ENCODE data around the gene RIC8B.

The RIC8B gene

GRCh38 chr12:106866426-106867080 lies 92.1 kb downstream of the RIC8B start:
- DNase-seq (ENCODE audit: low read depth) = peak; percentile 41
- no peak overlapping the region for H3K4me3 ChIP-seq (ENCODE audit: low read depth, low read length)
- TF ChIP-seq CTCF (conservative IDR thresholded peaks at IDR 0.05; ENCODE audit: low read depth, low read length) = no peak

- DNase-seq (ENCODE audit: low read depth) = no peak
- H3K4me3 ChIP-seq (ENCODE audit: low read depth, low read length) = no peak overlapping the region
- TF ChIP-seq CTCF (conservative IDR thresholded peaks at IDR 0.05; ENCODE audit: low read depth, low read length) = no peak
Measured at GRCh38 chr12:106867651-106868050, 93.2 kb downstream of the RIC8B start.

GRCh38 chr12:106868982-106869700 lies 94.7 kb downstream of the RIC8B start:
- DNase-seq (ENCODE audit: low read depth) = no peak
- no peak for TF ChIP-seq CTCF (conservative IDR thresholded peaks at IDR 0.05; ENCODE audit: low read depth, low read length)
- no peak overlapping the region for H3K4me3 ChIP-seq (ENCODE audit: low read depth, low read length)

- no peak for TF ChIP-seq CTCF (conservative IDR thresholded peaks at IDR 0.05; ENCODE audit: low read depth, low read length)
- no peak for DNase-seq (ENCODE audit: low read depth)
- H3K4me3 ChIP-seq (ENCODE audit: low read depth, low read length) = no peak overlapping the region
Measured at GRCh38 chr12:106870116-106870515, 95.6 kb downstream of the RIC8B start.

- DNase-seq (ENCODE audit: low read depth) = peak; percentile 29
- no peak for TF ChIP-seq CTCF (conservative IDR thresholded peaks at IDR 0.05; ENCODE audit: low read depth, low read length)
- H3K4me3 ChIP-seq (ENCODE audit: low read depth, low read length) = no peak overlapping the region
Measured at GRCh38 chr12:106871477-106871876, 97.0 kb downstream of the RIC8B start.

- no peak overlapping the region for H3K4me3 ChIP-seq (ENCODE audit: low read depth, low read length)
- TF ChIP-seq CTCF (conservative IDR thresholded peaks at IDR 0.05; ENCODE audit: low read depth, low read length) = no peak
- DNase-seq (ENCODE audit: low read depth) = no peak
Measured at GRCh38 chr12:106873983-106874382, 99.5 kb downstream of the RIC8B start.

- TF ChIP-seq CTCF (conservative IDR thresholded peaks at IDR 0.05; ENCODE audit: low read depth, low read length) = no peak
- no peak overlapping the region for H3K4me3 ChIP-seq (ENCODE audit: low read depth, low read length)
- no peak for DNase-seq (ENCODE audit: low read depth)
Measured at GRCh38 chr12:106878804-106879203, 104.3 kb downstream of the RIC8B start.

All from choroid plexus epithelial cell (primary cell).